ENCODE measurements around the gene ADAM12.

ADAM12 gene

DNA sequence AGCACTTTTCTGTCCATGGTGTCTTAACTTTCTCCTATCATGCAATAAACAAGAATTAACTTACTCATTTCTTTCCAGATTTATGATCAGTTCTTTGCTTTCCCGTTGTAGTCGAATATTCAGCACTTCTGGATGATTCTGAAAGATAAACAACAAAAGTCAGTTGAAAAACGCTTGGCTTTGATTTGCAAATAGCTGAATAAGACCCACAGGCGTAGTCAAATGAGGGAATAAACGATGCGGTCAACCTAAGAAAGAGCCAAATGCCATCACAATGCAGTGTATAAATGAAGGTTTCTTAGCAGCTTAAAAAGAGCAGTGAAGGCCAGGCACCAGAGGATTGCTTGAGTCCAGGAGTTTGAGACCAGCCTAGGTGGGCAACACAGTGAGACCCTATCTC lies 109.4 kb downstream of the ADAM12 start (continued):
- TF ChIP-seq TCF7L2 (IDR thresholded peaks at IDR 0.05; ENCODE audit: borderline replicate concordance, low read depth, low read length): no peak
- TF ChIP-seq ZNF24 (tag by site-specific recombination; IDR thresholded peaks at IDR 0.05): no peak
- TF ChIP-seq WT1 (tag by site-specific recombination; IDR thresholded peaks at IDR 0.05): no peak
- TF ChIP-seq BCL11A (tag by site-specific recombination; IDR thresholded peaks at IDR 0.05; ENCODE audit: low read depth): no peak
- TF ChIP-seq, protein P1, sequence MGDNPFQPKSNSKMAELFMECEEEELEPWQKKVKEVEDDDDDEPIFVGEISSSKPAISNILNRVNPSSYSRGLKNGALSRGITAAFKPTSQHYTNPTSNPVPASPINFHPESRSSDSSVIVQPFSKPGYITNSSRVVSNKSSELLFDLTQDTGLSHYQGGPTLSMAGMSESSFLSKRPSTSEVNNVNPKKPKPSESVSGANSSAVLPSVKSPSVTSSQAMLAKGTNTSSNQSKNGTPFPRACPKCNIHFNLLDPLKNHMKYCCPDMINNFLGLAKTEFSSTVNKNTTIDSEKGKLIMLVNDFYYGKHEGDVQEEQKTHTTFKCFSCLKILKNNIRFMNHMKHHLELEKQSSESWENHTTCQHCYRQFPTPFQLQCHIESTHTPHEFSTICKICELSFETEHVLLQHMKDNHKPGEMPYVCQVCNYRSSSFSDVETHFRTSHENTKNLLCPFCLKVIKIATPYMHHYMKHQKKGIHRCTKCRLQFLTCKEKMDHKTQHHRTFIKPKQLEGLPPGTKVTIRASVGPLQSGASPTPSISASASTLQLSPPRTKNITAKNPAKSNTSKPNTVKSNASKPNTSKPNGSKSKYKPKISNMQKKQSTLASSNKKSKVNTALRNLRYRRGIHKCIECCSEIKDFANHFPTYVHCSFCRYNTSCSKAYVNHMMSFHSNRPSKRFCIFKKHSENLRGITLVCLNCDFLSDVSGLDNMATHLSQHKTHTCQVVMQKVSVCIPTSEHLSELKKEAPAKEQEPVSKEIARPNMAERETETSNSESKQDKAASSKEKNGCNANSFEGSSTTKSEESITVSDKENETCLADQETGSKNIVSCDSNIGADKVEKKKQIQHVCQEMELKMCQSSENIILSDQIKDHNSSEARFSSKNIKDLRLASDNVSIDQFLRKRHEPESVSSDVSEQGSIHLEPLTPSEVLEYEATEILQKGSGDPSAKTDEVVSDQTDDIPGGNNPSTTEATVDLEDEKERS (tag by site-specific recombination; IDR thresholded peaks at IDR 0.05): no peak
- TF ChIP-seq ZSCAN30 (tag by site-specific recombination; IDR thresholded peaks at IDR 0.05): no peak
- no peak for TF ChIP-seq TRIM28 (IDR thresholded peaks at IDR 0.05; ENCODE audit: borderline replicate concordance, low read length)
- no peak for TF ChIP-seq ZNF514 (tag by site-specific recombination; IDR thresholded peaks at IDR 0.05)
- TF ChIP-seq, protein P2, sequence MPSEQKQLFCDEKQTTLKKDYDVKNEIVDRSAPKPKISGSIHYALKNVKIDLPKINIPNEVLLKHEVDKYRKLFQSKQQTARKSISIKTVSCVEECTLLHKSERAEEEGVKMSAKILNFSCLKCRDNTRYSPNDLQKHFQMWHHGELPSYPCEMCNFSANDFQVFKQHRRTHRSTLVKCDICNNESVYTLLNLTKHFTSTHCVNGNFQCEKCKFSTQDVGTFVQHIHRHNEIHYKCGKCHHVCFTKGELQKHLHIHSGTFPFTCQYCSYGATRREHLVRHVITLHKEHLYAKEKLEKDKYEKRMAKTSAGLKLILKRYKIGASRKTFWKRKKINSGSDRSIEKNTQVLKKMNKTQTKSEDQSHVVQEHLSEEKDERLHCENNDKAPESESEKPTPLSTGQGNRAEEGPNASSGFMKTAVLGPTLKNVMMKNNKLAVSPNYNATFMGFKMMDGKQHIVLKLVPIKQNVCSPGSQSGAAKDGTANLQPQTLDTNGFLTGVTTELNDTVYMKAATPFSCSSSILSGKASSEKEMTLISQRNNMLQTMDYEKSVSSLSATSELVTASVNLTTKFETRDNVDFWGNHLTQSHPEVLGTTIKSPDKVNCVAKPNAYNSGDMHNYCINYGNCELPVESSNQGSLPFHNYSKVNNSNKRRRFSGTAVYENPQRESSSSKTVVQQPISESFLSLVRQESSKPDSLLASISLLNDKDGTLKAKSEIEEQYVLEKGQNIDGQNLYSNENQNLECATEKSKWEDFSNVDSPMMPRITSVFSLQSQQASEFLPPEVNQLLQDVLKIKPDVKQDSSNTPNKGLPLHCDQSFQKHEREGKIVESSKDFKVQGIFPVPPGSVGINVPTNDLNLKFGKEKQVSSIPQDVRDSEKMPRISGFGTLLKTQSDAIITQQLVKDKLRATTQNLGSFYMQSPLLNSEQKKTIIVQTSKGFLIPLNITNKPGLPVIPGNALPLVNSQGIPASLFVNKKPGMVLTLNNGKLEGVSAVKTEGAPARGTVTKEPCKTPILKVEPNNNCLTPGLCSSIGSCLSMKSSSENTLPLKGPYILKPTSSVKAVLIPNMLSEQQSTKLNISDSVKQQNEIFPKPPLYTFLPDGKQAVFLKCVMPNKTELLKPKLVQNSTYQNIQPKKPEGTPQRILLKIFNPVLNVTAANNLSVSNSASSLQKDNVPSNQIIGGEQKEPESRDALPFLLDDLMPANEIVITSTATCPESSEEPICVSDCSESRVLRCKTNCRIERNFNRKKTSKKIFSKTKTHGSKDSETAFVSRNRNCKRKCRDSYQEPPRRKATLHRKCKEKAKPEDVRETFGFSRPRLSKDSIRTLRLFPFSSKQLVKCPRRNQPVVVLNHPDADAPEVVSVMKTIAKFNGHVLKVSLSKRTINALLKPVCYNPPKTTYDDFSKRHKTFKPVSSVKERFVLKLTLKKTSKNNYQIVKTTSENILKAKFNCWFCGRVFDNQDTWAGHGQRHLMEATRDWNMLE (tag by site-specific recombination; conservative IDR thresholded peaks at IDR 0.05; ENCODE audit: low read depth): no peak
- TF ChIP-seq ZNF654 (tag by site-specific recombination; IDR thresholded peaks at IDR 0.05; ENCODE audit: low read depth): no peak

DNA sequence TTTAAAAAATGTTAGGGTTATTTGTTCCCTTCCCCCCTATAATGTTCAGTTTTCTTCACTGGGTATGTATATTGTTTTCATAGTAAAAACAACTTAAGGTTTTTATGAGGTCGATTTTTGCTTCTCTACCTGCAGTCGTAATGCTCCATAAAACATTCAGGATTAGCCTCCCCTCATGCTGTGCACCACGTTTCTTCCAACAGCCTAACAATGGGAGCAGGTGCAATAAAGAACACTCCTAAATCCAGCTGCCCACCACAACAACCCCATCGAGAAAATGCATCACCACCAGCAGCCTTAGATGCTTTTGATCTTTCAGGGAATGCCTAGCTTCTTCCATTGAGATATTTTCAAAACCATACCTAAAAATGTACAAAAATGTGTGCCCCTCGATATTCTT lies 111.1 kb downstream of the ADAM12 start:
- ChIA-PET POLR2A (no interaction called here), CTCF (interaction anchor here (0.9 kb wide), 1 partner anchor 23 kb away, joined by 4 read pairs; no protein-coding TSS in a partner anchor)
- Histone ChIP-seq H3K4me3 (ENCODE audit: low read depth, low read length) (no peak overlapping the region), H3K4me1 (ENCODE audit: control insufficient read depth, insufficient read depth, low read length) (peaks cover 10% of the 10 kb centered on the region; the same call in 1 of the 2 replicates), H3K27ac (ENCODE audit: extremely low read depth, low read depth, low read length) (no peak overlapping the region), H3K9me3 (ENCODE audit: control insufficient read depth, insufficient read depth, low read depth, low read length) (no peaks in the 10 kb centered on the region), H3K36me3 (ENCODE audit: control insufficient read depth in 2 of 2, insufficient read depth in 1 of 2, low read length in 2 of 2) (no peaks in the 10 kb centered on the region)
- TF ChIP-seq ZNF768 (tag by site-specific recombination; IDR thresholded peaks at IDR 0.05): no peak
- TF ChIP-seq, protein P3, sequence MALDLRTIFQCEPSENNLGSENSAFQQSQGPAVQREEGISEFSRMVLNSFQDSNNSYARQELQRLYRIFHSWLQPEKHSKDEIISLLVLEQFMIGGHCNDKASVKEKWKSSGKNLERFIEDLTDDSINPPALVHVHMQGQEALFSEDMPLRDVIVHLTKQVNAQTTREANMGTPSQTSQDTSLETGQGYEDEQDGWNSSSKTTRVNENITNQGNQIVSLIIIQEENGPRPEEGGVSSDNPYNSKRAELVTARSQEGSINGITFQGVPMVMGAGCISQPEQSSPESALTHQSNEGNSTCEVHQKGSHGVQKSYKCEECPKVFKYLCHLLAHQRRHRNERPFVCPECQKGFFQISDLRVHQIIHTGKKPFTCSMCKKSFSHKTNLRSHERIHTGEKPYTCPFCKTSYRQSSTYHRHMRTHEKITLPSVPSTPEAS (tag by site-specific recombination; IDR thresholded peaks at IDR 0.05): no peak
- no peak for TF ChIP-seq ZSCAN16 (tag by site-specific recombination; IDR thresholded peaks at IDR 0.05)
- TF ChIP-seq ZIC2 (tag by site-specific recombination; IDR thresholded peaks at IDR 0.05): peak; percentile 56
- TF ChIP-seq, protein P4, sequence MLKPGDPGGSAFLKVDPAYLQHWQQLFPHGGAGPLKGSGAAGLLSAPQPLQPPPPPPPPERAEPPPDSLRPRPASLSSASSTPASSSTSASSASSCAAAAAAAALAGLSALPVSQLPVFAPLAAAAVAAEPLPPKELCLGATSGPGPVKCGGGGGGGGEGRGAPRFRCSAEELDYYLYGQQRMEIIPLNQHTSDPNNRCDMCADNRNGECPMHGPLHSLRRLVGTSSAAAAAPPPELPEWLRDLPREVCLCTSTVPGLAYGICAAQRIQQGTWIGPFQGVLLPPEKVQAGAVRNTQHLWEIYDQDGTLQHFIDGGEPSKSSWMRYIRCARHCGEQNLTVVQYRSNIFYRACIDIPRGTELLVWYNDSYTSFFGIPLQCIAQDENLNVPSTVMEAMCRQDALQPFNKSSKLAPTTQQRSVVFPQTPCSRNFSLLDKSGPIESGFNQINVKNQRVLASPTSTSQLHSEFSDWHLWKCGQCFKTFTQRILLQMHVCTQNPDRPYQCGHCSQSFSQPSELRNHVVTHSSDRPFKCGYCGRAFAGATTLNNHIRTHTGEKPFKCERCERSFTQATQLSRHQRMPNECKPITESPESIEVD (tag by site-specific recombination; IDR thresholded peaks at IDR 0.05): peak; percentile 84
- TF ChIP-seq ZNF214 (tag by site-specific recombination; IDR thresholded peaks at IDR 0.05; ENCODE audit: borderline replicate concordance): no peak
- TF ChIP-seq WT1 (tag by site-specific recombination; IDR thresholded peaks at IDR 0.05): peak; percentile 61; the same call in 1 of the 2 replicates
- TF ChIP-seq OSR2 (tag by site-specific recombination; IDR thresholded peaks at IDR 0.05): peak; percentile 59
- TF ChIP-seq, protein P5, sequence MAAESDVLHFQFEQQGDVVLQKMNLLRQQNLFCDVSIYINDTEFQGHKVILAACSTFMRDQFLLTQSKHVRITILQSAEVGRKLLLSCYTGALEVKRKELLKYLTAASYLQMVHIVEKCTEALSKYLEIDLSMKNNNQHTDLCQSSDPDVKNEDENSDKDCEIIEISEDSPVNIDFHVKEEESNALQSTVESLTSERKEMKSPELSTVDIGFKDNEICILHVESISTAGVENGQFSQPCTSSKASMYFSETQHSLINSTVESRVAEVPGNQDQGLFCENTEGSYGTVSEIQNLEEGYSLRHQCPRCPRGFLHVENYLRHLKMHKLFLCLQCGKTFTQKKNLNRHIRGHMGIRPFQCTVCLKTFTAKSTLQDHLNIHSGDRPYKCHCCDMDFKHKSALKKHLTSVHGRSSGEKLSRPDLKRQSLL (tag by site-specific recombination; IDR thresholded peaks at IDR 0.05): no peak
- TF ChIP-seq, protein P6, sequence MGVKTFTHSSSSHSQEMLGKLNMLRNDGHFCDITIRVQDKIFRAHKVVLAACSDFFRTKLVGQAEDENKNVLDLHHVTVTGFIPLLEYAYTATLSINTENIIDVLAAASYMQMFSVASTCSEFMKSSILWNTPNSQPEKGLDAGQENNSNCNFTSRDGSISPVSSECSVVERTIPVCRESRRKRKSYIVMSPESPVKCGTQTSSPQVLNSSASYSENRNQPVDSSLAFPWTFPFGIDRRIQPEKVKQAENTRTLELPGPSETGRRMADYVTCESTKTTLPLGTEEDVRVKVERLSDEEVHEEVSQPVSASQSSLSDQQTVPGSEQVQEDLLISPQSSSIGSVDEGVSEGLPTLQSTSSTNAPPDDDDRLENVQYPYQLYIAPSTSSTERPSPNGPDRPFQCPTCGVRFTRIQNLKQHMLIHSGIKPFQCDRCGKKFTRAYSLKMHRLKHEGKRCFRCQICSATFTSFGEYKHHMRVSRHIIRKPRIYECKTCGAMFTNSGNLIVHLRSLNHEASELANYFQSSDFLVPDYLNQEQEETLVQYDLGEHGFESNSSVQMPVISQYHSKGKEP (tag by site-specific recombination; IDR thresholded peaks at IDR 0.05): peak; percentile 50; the same call in 1 of the 2 replicates
- TF ChIP-seq FEZF1 (tag by site-specific recombination; IDR thresholded peaks at IDR 0.05): peak; percentile 55
- peak; percentile 95; the same call in 1 of the 2 replicates for TF ChIP-seq MZF1 (tag by site-specific recombination; IDR thresholded peaks at IDR 0.05; ENCODE audit: borderline replicate concordance)
